GM18870 (cell line): ENCODE results near the gene RANBP17.
"Not testable (repeated sequence)": the region's sequence is repeated elsewhere in the genome, so short reads cannot be mapped to it uniquely, and the experiment has no call there.

ENCODE experiments used
- ATAC-seq: cut with Tn5 transposase; IDR thresholded peaks from one replicate; pipeline ENCODE4 v1.9.1; 2021; ENCODE audit warnings: moderate library complexity; ENCODE audit not compliant: unreplicated experiment

The RANBP17 gene

DNA sequence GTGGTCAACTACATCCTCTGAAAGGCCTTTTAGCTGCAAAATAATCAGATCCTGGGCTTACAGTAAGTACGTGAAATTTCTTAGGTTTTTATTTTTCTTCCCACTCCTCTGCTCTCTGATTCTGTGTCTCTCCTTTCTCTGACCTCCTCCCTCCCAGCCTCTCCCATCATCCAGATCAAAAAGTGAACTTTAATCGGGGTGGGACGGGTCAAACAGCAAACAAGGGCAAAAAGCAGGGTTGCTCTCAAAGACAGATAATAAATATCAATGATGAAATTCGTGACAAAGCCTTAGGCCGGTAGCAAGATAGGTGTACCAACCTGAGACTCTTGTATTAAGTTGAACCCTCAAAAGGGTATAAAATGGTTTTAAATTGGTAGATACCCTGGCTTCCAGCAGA is 76.1 kb downstream of the RANBP17 start:
- no peak for ATAC-seq

DNA sequence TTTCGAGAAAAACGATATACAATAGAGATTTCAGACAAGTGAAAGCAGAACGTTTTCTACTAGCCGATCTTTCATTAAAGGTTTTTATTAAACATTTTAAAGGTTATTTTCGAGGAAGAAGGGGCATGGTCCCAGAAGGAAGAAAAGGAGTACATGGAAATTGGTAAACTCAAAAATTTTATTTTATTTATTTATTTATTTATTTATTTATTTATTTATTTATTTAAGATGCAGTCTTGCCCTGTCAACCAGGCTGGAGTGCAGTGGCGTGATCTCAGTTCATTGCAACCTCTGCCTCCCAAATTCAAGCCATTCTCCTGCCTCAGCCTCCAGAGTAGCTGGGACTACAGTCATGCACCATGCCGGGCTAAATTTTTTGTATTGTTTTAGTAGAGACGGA is 77.4 kb downstream of the RANBP17 start:
- ATAC-seq: no peak

DNA sequence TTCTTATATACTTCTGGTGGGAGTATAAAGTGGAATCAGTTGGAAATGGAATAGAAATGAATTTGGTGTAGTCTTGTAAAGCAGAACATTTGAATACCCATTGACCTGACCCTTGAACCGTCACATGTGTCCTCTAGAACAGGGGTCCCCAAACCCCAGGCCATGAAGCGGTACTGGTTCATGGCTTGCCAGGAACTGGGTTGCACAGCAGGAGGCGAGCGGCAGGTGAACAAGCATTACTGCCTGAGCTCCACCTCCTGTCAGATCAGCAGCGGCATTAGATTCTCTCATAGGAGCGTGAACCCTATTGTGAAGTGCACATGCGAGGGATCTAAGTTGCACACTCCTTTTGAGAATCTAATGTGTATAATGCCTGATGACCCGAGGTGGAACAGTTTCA is 80.0 kb downstream of the RANBP17 start:
- no peak for ATAC-seq

DNA sequence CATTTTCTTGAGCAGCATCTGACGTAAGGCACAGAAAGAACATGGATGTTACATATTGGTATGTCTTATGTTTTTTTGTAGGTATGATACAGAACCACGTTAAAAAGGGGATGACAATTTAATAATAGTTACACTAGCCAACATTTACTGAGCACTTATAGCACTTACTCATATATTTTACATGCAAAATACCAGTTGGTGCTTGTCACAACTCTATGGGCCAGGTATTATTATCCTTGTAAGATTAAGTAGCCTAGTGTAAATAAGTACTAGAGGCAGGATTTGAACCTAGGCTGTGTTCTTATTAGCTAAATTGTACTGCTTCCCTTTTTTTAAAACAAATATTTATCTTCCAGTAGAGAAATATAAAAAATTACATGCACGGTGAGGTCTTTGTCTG is 83.5 kb downstream of the RANBP17 start:
- ATAC-seq: no peak

DNA sequence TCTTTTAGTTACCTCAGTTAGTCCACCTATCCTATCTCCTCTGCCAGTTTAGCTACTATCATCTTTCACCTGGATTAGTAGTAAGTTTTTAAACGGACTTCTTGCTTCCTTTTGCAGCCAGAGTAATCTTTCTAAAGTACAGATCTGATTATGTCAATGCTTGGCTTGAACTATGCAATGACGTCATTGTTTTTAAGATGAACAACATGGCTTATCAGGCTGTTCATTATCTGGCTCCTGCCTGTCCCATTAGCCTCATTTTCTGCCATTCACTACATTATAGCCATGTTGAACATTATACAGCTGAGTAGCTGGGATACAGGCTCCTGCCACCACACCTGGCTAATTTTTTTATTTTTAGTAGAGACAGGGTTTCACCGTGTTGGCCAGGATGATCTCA is 98.7 kb downstream of the RANBP17 start:
- ATAC-seq: no peak

DNA sequence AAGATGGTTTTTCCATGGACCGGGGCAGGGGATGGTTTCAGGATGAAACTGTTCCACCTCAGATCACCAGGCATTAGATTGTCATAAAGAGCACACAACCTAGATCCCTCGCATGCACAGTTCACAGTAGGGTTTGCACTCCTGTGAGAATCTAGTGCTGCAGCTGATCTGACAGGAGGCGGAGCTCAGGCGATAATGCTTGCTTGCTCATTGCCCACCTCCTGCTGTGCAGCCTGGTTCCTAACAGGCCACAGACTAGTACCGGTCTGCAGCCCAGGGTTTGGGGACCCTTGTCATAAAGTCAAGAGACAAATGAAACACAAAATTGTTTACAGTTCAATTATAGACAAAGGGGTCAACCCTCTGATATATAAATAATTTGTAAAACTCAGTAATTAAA is 101.7 kb downstream of the RANBP17 start:
- no peak for ATAC-seq

DNA sequence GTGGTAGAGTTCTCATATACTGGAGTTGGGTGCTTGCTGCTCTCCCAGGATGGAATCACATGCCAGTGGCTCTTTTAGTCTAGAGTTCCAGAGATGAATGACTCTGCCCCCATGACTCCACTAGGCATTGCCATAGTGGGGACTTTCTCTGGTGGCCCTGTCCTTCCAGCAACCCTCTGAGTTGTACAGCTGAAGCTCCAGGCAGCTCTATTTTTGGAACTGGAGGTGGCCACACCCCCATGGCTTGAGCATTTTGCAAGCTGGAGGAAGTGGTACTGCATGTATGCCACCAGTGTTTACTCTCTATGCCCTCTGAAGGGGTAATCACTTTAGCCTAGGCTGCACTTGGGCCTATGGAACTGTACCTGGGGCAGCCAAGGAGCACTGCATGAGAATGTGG is 112.6 kb downstream of the RANBP17 start:
- ATAC-seq: no peak

DNA sequence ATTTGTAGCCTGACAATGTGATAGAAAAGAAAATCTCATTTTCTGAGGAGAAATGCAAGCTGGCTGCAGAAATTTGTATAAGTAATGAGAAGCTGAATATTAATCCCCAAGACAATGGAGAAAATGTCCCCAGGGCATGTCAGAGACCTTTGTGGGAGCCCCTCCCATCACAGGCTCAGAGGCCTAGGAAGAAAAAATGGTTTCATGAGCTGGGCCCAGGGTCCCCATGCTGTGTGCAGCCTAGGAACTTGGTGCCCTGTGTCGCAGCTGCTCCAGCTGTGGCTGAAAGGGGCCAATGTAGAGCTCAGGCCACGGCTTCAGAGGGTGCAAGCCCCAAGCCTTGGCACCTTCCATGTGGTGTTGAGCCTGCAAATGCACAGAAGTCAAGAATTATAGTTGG is 118.4 kb downstream of the RANBP17 start:
- not testable (repeated sequence) for ATAC-seq

DNA sequence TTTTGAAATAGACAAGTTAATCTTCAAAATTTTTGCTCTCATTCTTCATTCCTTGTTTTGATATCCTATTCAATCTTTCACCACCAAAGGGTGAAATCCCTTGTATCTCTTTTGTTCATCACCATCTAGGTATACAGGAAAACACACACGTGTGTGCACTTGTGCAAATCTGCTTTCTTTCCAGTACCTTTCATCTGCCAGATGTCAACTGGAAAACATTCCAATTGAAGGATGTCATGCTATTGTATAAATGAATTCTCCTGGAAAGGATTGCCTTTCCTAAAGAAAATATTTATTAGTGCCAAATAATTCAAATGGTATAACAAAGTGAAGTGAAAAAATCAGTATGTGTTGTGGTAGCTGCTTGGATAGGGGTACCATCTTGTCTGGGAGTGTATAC is 123.7 kb downstream of the RANBP17 start:
- ATAC-seq: no peak

DNA sequence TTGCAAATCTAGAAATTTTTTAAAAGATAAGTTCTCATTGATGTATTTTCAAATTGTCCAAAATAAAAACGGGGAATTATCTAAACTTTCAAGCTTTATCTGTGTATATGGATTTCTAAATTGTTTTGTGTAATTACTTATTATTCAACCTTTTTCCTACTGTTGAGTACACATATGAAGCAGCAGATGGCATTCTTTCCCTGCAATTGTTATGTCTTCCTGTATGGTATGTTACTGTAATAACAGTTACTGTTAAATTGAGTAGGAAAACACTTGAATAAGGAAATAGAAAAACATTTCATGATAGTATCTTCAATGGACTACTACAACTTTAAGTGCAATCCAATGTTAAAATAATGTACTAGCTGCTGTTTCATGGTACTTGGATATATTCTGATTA is 124.8 kb downstream of the RANBP17 start:
- no peak for ATAC-seq

DNA sequence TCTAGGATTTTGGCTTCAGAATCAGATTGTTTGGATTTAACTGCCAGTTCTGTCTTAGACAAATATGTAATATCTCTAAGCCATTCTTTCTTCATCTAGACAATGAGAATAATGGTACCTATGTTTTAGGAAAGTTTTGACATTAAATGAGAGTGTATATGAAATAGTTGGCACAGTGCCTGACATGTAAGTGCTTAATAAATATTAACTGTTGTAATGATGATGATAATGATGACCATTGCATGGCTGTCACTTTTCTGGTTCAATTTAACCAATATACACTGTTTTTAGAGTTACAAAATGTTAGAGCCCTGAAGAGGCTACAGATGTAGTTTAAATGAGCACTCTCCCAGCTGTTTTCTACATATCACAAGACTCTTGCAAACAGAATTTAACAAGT is 131.7 kb downstream of the RANBP17 start:
- no peak for ATAC-seq

DNA sequence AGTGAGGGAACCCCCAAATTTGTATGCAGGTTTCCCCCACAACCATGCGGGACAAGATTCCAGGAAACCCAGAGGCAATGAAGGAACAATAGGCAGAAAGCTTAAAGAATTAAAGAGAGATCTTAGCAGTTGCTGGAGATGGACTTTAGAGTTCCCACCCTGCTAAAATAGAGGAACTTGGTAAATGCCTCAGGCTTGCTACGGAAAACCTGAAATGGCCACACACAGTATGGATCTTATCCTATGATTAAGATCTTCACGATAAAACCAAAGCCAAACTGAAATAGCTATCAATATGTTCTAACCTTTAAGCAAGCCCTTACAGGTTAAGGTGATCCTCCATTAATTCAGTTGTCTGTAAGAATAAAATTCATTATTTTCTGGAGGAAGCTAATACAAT is 148.3 kb downstream of the RANBP17 start:
- no peak for ATAC-seq

DNA sequence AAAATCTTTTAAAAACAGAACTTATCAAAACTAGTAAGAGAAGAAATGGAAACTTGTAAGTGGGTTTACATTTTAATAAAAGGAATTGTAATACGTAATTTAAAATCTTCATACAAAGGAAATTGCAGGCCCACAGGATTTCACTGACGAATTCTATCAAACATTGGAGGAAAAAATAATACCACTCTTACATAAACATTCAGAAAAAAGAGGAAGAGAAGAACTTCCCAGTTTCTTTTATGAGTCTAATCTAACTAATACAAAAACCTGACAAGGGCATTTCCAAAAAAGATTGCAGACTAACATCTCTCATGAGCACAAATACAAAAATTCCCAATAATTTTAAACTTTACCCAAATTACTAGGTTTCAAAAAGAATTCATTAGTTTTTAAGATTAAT is 149.0 kb downstream of the RANBP17 start:
- ATAC-seq: no peak

DNA sequence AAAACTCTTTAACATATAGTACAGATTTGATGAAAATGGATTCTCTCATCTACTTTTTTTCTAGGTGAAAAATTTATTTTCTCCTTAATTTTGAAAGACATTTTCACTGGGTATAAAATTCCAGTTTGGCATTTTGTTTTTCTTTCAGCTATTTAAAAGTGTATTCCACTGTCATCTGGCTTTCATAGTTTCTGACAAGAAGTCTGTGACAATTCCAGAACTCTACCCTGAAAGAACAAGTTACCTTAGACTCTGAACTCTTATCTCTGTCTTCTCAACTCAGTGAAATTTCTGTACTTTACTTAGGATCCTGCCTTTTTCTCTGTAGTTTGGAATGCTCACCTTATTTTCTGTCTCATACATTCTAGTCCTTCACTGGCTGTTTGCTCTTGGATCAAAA is 161.7 kb downstream of the RANBP17 start:
- ATAC-seq: no peak

DNA sequence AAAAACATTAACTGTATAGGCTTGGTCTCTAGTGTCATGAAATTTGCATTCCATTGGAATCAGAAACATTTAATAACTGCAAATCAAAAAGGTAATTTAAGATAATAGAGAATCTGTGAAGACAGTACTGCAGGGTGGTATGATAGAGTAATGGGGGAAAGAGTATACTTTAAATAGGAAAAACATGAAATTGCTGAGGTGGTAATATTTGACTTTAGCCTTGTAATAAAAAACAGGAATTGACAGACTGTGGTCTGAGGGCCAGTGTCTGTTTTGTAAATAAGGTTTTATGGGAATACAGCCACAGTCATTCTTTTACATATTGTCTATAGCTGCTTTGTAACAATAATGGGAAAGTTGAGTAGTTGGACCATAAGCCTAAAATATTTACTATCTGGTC is 162.3 kb downstream of the RANBP17 start:
- ATAC-seq: no peak

DNA sequence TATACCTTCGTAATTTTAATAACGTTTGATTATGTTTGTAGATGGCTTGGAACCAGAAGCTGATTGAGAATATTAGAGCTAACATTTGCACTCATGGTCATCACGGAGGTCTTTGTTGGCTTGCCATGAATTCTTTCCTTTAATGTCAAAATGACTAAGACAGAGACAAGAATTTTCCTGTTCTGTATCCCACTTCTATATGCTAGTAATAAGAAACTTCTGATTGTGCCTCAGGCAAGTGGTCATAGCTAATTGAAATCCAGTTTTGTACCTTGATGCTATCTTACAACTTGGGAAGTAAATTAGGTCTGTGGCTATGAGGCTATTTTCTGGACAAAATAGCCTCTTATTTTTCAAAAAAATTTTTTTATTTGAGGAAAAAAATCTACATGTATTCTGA is 167.6 kb downstream of the RANBP17 start:
- ATAC-seq: no peak

DNA sequence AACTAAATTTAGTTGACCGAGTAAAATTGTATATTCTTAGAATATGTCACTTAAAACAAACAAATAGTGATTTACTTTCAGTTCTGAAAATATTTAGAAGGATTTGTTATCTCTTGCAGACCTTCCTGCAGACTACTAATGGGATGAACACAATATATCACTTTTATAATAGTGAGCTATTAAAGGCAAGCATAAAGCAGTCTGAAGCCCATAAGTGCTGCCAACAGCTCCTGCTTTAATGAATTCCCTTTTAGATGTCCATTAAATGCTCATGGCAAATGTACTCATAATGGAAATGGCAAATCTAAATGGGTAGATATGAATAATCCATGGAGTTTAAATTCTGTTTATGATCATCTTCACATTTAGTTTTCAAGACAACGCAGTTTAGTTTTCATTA is 170.2 kb downstream of the RANBP17 start:
- ATAC-seq: no peak

DNA sequence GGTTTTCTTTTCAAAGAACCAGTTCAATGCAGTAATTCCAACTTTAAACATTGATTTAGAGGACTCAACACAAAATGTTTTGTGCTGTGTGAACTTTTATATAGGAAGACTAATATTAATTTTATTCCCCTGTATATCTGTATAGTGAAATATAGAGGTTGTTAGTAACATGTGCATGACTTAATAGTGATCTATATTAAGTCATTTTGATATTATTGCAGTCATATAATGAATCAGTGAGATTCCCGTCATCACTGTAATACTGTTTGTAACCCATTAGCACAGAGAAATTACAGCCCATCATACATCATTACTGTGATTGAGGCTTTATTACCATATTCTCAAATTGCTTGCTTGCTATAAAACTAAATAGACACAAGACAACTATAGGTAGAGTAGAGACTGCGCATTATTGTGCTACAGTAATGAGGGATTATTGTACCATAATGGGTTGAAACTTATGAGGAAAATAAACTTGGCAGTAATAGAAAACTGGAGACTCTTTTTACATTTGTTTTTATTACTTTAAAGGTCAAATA is 170.7 kb downstream of the RANBP17 start:
- ATAC-seq: no peak

DNA sequence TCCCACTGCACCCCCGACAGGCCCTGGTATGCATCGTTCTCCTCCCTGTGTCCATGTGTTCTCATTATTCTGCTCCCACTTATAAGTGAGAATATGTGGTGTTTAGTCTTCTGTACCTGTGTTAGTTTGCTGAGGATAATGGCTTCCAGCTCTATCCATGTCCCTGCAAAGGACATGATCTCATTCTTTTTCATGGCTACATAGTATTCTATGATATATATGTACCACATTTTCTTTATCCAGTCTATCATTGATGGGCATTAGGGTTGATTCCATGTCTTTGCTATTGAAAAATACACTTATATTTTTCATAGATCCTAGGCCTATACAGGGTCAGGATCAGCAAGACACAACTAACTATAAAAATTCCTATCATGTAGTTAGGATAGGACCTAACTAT is 180.1 kb downstream of the RANBP17 start:
- not testable (repeated sequence) for ATAC-seq

DNA sequence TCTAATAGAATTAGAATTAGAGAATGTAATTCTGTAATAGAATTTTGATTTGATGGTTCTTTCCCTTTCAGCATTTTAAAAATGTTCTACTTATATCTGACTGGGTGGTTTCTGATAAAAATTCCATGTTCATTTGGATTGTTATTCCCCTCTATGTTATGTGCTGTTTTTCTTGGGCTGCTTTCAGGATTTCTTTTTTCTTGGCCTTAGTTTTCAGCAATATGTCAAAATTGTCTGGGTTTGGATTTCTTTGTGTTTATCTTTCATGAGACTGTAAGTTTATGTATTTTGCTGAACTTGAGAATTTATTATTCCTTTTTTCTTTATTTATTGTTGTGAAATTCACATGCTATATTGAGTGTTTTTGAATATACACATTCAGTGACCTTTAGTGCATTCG is 189.1 kb downstream of the RANBP17 start:
- ATAC-seq: no peak

DNA sequence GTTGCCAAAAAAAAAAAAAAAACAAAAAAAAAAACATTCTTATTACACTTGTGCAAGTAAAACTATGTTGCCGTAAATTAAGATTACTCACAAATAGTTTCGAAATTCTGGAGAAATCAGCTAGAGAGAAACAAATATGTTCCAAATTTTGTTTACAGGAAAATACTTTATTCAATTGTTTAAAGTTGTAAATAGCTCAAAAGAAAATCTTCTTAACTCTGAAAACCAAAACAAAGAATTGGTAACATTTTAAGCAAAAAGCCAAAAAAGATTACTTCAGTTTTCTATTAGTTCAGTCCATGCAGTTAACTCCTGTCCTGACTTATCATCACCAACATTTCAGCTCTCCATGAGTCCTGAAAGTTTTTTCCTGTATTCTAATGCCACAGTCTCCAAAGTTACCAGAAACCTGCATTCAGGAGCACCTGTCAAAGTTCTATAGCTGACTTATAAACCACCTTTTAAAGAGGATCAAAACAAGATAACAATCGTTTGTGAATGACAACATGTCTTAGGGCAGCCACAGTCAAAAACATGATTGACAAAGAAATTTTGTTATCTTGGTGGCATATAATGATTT is 194.1 kb downstream of the RANBP17 start:
- ATAC-seq: no peak

DNA sequence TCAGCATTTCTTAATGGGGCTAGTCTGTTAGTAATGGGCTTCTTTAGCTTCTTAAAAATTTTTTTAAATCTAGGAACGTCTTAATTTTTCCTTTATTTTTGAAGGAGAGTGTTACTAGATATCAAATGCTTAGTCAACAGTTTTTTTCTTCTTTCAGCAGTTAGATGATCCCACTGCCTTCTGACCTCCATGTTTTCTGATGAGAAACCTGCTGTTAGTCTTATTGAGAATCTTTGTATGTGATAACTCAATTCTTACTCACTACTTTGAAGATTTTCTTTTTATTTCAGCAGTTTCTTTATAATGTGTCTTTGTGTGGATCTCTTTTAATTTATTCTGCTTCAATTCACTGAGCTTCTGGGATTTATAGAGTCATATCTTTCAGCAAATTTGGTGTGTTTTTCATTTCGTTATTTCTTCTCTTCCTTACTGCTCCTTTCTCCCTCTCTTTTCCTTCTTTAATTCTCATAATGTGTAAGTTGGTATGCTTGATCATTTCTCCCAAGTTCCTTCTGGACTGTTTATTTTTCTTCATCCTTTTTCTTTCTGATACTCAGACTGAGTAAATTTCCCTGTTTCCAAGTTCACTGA is 205.8 kb downstream of the RANBP17 start:
- no peak for ATAC-seq

DNA sequence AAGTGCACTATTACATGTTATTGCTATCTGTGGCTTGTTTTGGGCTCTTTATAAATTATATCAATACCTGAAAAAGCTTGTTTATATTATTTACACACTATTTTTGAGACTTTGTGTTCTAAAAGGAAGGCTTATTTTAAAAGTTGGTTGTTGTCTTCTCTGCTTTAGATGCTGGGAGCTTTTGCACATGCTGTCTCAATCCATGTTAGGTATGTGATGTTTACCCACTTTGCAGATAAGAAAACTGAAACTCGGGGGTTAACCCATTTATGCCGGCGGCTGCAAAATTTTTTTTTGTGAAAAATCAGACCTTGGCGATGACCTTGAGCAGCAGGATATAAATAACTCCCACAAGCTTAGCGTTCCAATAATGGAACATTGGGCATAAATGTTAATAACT is 212.9 kb downstream of the RANBP17 start:
- no peak for ATAC-seq
